ENCODE data around the gene SLC25A4.
"Not testable (repeated sequence)": the region's sequence is repeated elsewhere in the genome, so short reads cannot be mapped to it uniquely, and the experiment has no call there.

SLC25A4 gene

GRCh38 chr4:185186769-185187168, 43.7 kb downstream of the SLC25A4 start:
- no peak for DNase-seq

GRCh38 chr4:185189606-185190305, 46.7 kb downstream of the SLC25A4 start:
- DNase-seq: no peak

- DNase-seq: no peak
Measured at GRCh38 chr4:185190306-185190856, 47.3 kb downstream of the SLC25A4 start.

- no peak for DNase-seq
Measured at GRCh38 chr4:185192059-185192458, 49.0 kb downstream of the SLC25A4 start.

GRCh38 chr4:185194924-185195888, 52.1 kb downstream of the SLC25A4 start:
- no peak for DNase-seq

GRCh38 chr4:185196437-185196836, 53.4 kb downstream of the SLC25A4 start:
- no peak for DNase-seq

GRCh38 chr4:185198189-185198588, 55.1 kb downstream of the SLC25A4 start:
- not testable (repeated sequence) for DNase-seq
